Dedifferentiated amniotic fluid mesenchymal stem cell (primary cell): ENCODE results near the gene EIF3J.
A peak's percentile ranks its signal among the peaks of the same experiment; 100 is the strongest.
"Not testable (repeated sequence)": the region's sequence is repeated elsewhere in the genome, so short reads cannot be mapped to it uniquely, and the experiment has no call there.

Experiments
- DNase-seq: peaks from one replicate; pipeline ENCODE4 v3.0.0-alpha.2; 2016; ENCODE audit errors: extremely low spot score

The EIF3J gene

GRCh38 chr15:44536962-44537734, at the start of gene EIF3J:
Gene EIF3J (plus strand): TSS chr15:44537147. CDS start chr15:44537195, 48 bp downstream.
- DNase-seq: peak; percentile 97

- DNase-seq: peak; percentile 51
Observed at GRCh38 chr15:44489464-44489863, 47.5 kb upstream of the EIF3J start.

DNA sequence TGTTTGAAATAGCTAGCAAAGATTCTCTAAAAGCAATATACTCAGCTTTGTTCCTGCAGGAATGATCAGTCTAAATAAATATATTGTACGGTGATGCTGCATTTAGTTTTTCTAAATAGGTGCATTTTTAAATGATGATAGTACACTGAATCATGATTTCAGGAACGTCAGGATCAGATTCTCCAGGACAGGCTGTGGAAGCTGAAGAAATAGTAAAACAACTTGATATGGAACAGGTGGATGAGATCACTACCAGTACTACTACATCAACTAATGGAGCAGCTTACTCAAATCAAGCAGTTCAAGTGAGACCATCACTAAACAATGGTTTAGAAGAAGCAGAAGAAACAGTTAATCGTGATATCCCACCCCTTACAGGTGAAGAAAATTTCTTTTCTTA, 46.3 kb upstream of the EIF3J start:
- DNase-seq: no peak

GRCh38 chr15:44492040-44492439, 44.9 kb upstream of the EIF3J start:
- DNase-seq: no peak

- no peak for DNase-seq
Observed at GRCh38 chr15:44492672-44493071, 44.3 kb upstream of the EIF3J start.

DNA sequence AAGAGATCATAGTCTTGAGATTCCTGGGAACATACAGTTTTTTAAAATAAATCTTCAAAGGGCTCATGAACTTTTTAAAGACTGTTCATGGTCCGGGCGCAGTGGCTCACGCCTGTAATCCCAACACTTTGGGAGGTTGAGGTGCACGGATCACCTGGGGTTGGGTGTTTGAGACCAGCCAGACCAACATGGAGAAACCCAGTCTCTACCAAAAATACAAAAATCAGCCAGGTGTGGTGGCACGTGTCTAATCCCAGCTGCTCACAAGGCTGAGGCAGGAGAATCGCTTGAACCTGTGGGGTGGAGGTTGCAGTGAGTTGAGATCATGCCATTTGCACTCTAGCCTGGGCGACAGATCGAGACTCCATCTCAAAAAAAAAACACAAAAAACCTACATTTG, 41.4 kb upstream of the EIF3J start:
- DNase-seq: no peak

GRCh38 chr15:44500555-44500954, 36.4 kb upstream of the EIF3J start:
- no peak for DNase-seq

- peak; percentile 27 for DNase-seq
Observed at GRCh38 chr15:44501768-44502366, 35.1 kb upstream of the EIF3J start.

- no peak for DNase-seq
Observed at GRCh38 chr15:44516436-44516835, 20.5 kb upstream of the EIF3J start.

DNA sequence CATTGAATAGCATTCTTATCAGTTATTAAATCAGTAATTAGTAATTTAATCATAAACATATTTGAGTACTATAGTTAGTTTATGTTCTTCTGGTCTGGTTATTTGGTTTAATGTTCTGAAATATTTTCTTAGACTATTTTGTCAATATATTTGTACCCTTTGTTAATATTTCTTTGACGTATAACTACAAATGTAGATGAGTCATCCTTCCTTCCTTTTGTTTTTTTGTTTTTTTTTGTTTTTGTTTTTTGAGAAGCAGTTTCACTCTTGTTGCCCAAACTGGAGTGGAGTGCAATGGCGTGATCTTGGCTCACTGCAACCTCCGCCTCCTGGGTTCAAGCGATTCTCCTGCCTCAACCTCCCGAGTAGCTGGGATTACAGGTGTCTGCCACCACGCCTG, 17.4 kb upstream of the EIF3J start:
- DNase-seq: no peak

- no peak for DNase-seq
Observed at GRCh38 chr15:44525018-44525417, 11.9 kb upstream of the EIF3J start.

- no peak for DNase-seq
Observed at GRCh38 chr15:44527241-44527640, 9.7 kb upstream of the EIF3J start.

DNA sequence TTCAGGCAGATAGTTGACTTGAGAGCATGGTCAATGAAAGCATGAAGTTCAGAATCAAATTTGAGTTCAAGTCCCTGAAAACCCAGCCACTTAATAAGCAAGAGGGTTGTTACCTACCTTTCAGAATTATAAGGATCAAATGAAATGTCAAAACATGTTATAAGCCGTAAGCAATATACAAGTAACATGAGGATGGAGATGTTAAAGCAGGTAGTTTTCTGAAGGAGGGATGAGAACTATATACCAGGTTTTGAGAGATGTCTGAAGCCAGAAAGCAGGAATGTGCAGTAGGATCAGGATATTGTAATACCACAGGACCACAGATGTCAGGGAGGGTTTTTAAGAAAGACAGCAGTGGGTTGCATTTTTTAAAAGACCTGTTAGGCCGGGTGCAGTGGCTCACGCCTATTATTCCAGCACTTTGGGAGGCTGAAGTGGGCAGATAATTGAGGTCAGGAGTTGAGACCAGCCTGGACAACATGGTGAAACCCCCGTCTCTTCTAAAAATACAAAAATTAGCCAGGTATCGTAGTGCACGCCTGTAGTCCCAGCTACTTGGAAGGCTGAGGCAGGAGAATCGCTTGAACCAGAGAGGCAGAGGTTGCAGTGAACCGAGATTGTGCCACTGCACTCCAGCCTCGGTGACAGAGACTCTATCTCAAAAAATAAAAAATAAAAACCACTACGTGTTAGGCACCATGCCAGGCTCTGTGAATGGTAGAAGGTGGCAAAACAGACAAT, 6.9 kb upstream of the EIF3J start:
- DNase-seq: no peak

DNA sequence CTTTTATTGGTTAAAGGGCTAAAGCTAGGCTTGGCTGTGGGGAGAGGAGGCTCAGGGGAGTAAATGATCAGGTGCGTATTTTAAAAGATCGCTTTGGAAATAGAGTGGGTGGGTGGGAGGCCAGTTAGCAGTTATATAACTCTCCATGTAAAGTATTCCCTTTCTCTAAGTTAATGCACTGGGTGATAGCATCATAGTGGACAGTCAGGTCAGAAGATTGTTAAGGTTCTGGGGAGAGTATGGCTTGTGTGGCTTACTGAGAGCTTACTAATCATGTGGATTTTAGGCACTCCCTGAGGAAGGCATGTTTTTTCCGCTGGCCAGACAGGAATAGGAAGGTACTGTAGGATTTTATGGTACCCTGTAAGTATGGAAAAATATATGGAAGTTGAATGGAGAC, 6.3 kb upstream of the EIF3J start:
- DNase-seq: no peak

GRCh38 chr15:44532275-44532674, 4.7 kb upstream of the EIF3J start:
- DNase-seq: not testable (repeated sequence)

DNA sequence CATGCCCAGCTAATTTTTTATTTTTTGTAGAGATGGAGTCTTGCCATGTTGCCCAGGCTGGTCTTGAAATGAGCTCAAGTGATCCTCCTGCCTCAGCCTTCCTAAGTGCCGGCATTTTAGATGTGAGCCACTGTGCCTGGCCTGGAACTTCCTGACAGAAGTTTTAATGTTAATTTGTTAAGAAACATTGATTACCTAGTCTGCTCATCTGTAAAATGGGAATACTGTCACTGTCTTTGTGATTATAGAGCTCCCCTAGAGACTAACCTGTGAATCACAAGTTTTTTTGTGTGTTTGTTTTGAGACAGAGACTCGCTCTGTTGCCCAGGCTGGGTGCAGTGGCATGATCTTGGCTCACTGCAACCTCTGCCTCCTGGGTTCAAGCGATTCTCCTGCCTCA, 4.3 kb upstream of the EIF3J start:
- DNase-seq: no peak

- no peak for DNase-seq
Observed at GRCh38 chr15:44535092-44535491, 1.9 kb upstream of the EIF3J start.

DNA sequence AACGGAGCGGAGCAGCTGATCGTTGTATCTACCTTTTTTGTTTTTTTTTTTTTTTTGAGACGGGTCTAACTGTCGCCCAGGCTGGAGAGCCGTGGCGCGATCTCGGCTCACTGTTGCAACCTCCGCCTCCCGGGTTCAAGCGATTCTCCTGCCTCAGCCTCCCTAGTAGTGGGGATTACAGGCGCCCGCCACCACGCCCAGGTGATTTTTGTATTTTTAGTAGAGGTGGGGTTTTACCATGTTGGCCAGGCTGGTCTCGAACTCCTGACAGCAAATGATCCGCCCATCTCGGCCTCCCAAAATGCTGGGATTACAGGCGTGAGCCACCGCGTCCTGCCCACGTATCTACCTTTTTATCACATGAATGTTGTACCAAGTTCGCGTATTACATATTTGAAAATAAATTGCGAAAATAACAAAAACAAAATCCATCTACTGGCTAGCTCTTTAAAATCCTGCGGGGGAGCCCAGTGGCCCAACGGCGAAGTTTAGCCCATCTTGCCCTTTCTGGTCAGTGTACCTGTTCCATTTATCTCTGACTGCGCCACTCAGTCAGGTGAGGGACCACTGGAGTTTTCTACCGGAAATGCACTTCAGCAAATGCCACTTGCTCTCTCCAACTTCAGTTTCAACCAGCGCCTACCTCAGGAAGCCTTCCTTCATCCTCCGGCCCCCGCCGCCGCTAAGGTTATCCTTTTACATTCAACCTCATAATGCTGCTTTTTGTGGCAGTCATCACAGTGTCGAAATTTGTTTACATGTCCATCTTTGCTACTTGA, 1.2 kb upstream of the EIF3J start:
- no peak for DNase-seq

GRCh38 chr15:44536302-44536961, 515 bp upstream of the EIF3J start:
- DNase-seq: peak; percentile 80

DNA sequence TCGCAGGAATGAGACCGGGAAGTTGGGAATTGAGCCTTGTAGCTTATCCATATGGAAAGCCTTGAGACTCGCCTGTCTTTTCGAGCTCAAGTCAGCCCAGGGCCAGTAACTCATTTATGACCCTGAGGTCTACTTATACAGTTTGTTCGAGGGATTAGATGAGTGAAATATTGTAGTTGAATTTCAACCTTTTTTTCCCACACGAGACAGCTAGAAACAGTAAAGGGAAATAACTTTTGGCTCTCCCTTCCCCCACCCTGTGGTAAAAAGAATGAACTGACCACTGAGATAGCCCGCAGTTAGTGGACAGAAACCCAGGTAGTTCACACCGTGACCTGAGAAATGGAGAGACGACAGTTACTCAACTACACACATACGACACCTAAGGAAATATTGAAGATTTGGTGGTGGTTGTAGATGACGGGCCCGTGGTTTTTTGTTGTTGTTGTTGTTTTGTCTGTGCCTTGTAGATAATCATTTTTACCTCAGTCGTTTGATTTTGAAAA, 841 bp downstream of the EIF3J start:
- no peak for DNase-seq

DNA sequence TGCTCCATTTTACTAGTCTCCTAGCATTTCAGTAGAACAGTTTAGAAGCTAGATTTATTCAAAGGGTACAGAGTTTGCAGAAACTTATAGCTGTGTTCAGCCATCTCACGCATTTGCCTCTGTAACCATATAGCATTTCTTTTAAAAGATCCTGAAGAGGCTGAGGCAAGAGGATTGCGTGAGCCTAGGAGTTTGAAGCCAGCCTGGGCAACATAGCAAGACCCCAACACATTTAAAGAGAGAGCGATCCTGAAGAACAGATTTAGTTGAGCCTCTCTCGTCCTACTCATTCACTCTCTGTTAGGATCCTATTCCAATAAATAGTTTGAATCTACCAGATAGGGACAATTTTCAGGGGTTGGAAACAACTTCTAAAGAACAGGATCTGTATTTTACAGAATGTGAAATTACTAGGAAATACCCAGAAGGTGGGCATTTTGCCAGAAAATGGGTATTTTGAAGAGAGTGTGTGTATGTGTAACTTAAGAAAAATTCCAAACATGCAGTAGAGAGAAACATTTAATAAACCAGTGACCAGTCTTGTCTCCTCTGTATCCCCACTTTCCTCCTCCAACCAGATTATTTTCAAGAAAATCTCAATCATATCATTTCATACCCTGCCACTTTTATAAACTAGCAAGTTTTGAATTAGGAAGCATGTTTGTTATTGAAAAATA, 4.5 kb downstream of the EIF3J start:
- DNase-seq: peak; percentile 85
